ENCODE data around the gene FAM151B.

FAM151B gene

GRCh38 chr5:80568251-80568650 is 80.4 kb downstream of the FAM151B start:
- Histone ChIP-seq H3K4me3 (replicated peaks; ENCODE audit: low read depth, low read length) (no peak overlapping the region), H3K27me3 (replicated peaks; ENCODE audit: control insufficient read depth, insufficient read depth, low read length) (peaks cover 1% of the 10 kb centered on the region), H3K36me3 (ENCODE audit: control insufficient read depth, insufficient read depth, low read length) (no peaks in the 10 kb centered on the region)
- TF ChIP-seq CTCF (IDR thresholded peaks at IDR 0.05; ENCODE audit: insufficient read depth, low read length, poor library complexity, severe bottlenecking) = no peak
- DNase-seq (ENCODE audit: extremely low read depth, insufficient read length) = no peak

- H3K36me3 ChIP-seq (ENCODE audit: control insufficient read depth, insufficient read depth, low read length) = no peaks in the 10 kb centered on the region
- peak overlapping the region; percentile 54 for H3K4me3 ChIP-seq (replicated peaks; ENCODE audit: low read depth, low read length)
- no peak for TF ChIP-seq CTCF (IDR thresholded peaks at IDR 0.05; ENCODE audit: insufficient read depth, low read length, poor library complexity, severe bottlenecking)
- H3K27me3 ChIP-seq (replicated peaks; ENCODE audit: control insufficient read depth, insufficient read depth, low read length) = peaks cover 1% of the 10 kb centered on the region
- peak; percentile 13 for DNase-seq (ENCODE audit: extremely low read depth, insufficient read length)
These were observed 81.4 kb downstream of the FAM151B start for GRCh38 chr5:80569086-80569960.

- no peak for TF ChIP-seq CTCF (IDR thresholded peaks at IDR 0.05; ENCODE audit: insufficient read depth, low read length, poor library complexity, severe bottlenecking)
- H3K36me3 ChIP-seq (ENCODE audit: control insufficient read depth, insufficient read depth, low read length) = no peaks in the 10 kb centered on the region
- peak; percentile 59 for DNase-seq (ENCODE audit: extremely low read depth, insufficient read length)
- peak within 1 kb of the TSS; percentile 54 for H3K4me3 ChIP-seq (replicated peaks; ENCODE audit: low read depth, low read length)
- H3K27me3 ChIP-seq (replicated peaks; ENCODE audit: control insufficient read depth, insufficient read depth, low read length) = peaks cover 1% of the 10 kb centered on the region
These were observed 82.3 kb downstream of the FAM151B start, which contains the start of gene ANKRD34B for GRCh38 chr5:80569961-80570786. Gene ANKRD34B (minus strand): TSS chr5:80570280. CDS start chr5:80560019, 10,261 bp downstream.

GRCh38 chr5:80573062-80573461 is 85.2 kb downstream of the FAM151B start:
- Histone ChIP-seq H3K27me3 (replicated peaks; ENCODE audit: control insufficient read depth, insufficient read depth, low read length) (no peaks in the 10 kb centered on the region; the same call in none of the 2 replicates), H3K4me3 (replicated peaks; ENCODE audit: low read depth, low read length) (no peak overlapping the region), H3K36me3 (ENCODE audit: control insufficient read depth, insufficient read depth, low read length) (no peaks in the 10 kb centered on the region)
- no peak for TF ChIP-seq CTCF (IDR thresholded peaks at IDR 0.05; ENCODE audit: insufficient read depth, low read length, poor library complexity, severe bottlenecking)
- DNase-seq (ENCODE audit: extremely low read depth, insufficient read length) = no peak

GRCh38 chr5:80576383-80576782 is 88.5 kb downstream of the FAM151B start:
- DNase-seq (ENCODE audit: extremely low read depth, insufficient read length) = no peak
- no peak for TF ChIP-seq CTCF (IDR thresholded peaks at IDR 0.05; ENCODE audit: insufficient read depth, low read length, poor library complexity, severe bottlenecking)
- Histone ChIP-seq H3K36me3 (ENCODE audit: control insufficient read depth, insufficient read depth, low read length) (no peaks in the 10 kb centered on the region), H3K27me3 (replicated peaks; ENCODE audit: control insufficient read depth, insufficient read depth, low read length) (no peaks in the 10 kb centered on the region; the same call in 1 of the 2 replicates), H3K4me3 (replicated peaks; ENCODE audit: low read depth, low read length) (no peak overlapping the region)

Data from GM06990 (cell line).